Measurements from ENCODE around the gene LACRT.

GRCh38 chr12:54583726-54584125, 51.0 kb downstream of the LACRT start:
- TF ChIP-seq CTCF (IDR thresholded peaks at IDR 0.05) (no peak), EZH2 (IDR thresholded peaks at IDR 0.05; ENCODE audit: borderline replicate concordance, insufficient read depth, low read depth, low read length, poor library complexity, severe bottlenecking) (no peak)
